Stomach (tissue), 4 donors: ENCODE data around the gene PPP1CC.
"Not testable (repeated sequence)": the region's sequence is repeated elsewhere in the genome, so short reads cannot be mapped to it uniquely, and the experiment has no call there.

Source experiments
- CTCF ChIP-seq, 7 experiments: fragments of 450-650 bp in 4 of 7; fragments of 200-600 bp in 3 of 7; sonication (generic) in 3 of 7; IDR thresholded peaks; one replicate each; pipeline ENCODE4 v1.5.1; 2016 to 2019; ENCODE audit warnings: antibody characterized with exemption in 7 of 7, control low read depth in 2 of 7, mild to moderate bottlenecking in 1 of 7
- EP300 ChIP-seq: sonication (generic); formaldehyde crosslinking; IDR thresholded peaks from one replicate; pipeline ENCODE4 v1.6.1; 2017; ENCODE audit warnings: antibody characterized with exemption
- POLR2A ChIP-seq, 4 donors: fragments of 450-650 bp; IDR thresholded peaks; one replicate each; pipeline ENCODE4 v1.6.1; 2016; ENCODE audit warnings: antibody characterized with exemption in 4 of 4, control low read depth in 2 of 4, mild to moderate bottlenecking in 1 of 4, moderate library complexity in 1 of 4
- POLR2AphosphoS5 ChIP-seq, 3 donors: sonication (generic); formaldehyde crosslinking; IDR thresholded peaks; one replicate each; pipeline ENCODE4 v1.6.1; 2016; ENCODE audit warnings: antibody characterized with exemption in 3 of 3

- not testable (repeated sequence) for TF ChIP-seq CTCF (IDR thresholded peaks at IDR 0.05); POLR2A (IDR thresholded peaks at IDR 0.05); POLR2AphosphoS5 (IDR thresholded peaks at IDR 0.05); EP300
Observed at GRCh38 chr12:110722892-110723291, 19.8 kb downstream of the PPP1CC start.
